ENCODE results near the gene ZNF423. TPM values are rescaled to one million over a fixed set of nuclear protein-coding genes. Genes with fewer than 3 reads are reported as not detected.

The ZNF423 gene
- total and polyA plus RNA-seq, 2 experiments from 2014 or later: 14.9 to 41.8 TPM

- TF ChIP-seq STAT1 (IDR thresholded peaks at IDR 0.05; ENCODE audit: unreplicated experiment) (no peak), CTCF (conservative IDR thresholded peaks at IDR 0.05; ENCODE audit: low read depth in 2 of 2) (peak in 1 of 2 experiments; percentile 68; a peak in 2 of 4 replicates), ETS1 (IDR thresholded peaks at IDR 0.05) (no peak), EZH2 (IDR thresholded peaks at IDR 0.05; ENCODE audit: low read depth, unreplicated experiment) (no peak)
Measured at GRCh38 chr16:49856672-49857330, 889 bp upstream of the ZNF423 start (continued).

GRCh38 chr16:49855280-49855821, 561 bp downstream of the ZNF423 start:
- Mint-ChIP-seq H3K36me3 (ENCODE audit: low read depth) (peaks cover 9% of the 10 kb centered on the region; the same call in 2 of the 3 replicates), H3K9me3 (no peaks in the 10 kb centered on the region; the same call in 2 of the 3 replicates), H3K4me1 (peaks cover 48% of the 10 kb centered on the region), H3K4me3 (peak overlapping the region; percentile 61; the same call in 2 of the 3 replicates), H3K27ac (no peak overlapping the region), H3K27me3 (ENCODE audit: insufficient read depth, low read depth, poor library complexity) (peaks cover 22% of the 10 kb centered on the region)
- Histone ChIP-seq H3K36me3 (ENCODE audit: insufficient read depth) (no peaks in the 10 kb centered on the region), H3K4me1 (ENCODE audit: insufficient read depth) (peaks cover 38% of the 10 kb centered on the region), H3K27me3 (ENCODE audit: insufficient read depth) (peaks cover 30% of the 10 kb centered on the region), H3K4me2 (peak overlapping the region; percentile 95), H2AFZ (no peak overlapping the region), H3K9me2 (ENCODE audit: insufficient read depth) (no peaks in the 10 kb centered on the region), H3K79me2 (replicated peaks; ENCODE audit: insufficient read depth) (peaks cover 45% of the 10 kb centered on the region), H3K4me3 (peak overlapping the region; percentile 90), H3K27ac (ENCODE audit: low read depth) (peak overlapping the region; percentile 93), H4K20me1 (replicated peaks; ENCODE audit: insufficient read depth) (peaks cover 20% of the 10 kb centered on the region), H3F3A (replicated peaks; ENCODE audit: low read depth) (0 out of 2 replicates have a peak, but pooled peaks cover 13% of the 10 kb centered on the region)
- peak; percentile 22 for ATAC-seq
- DNase-seq (ENCODE audit: low spot score): peak; percentile 87
- no peak for TF ChIP-seq EZH2 (IDR thresholded peaks at IDR 0.05; ENCODE audit: low read depth, unreplicated experiment)
- no peak for TF ChIP-seq NANOG (IDR thresholded peaks at IDR 0.05; ENCODE audit: borderline replicate concordance)
- TF ChIP-seq POLR2AphosphoS5 (IDR thresholded peaks at IDR 0.05; ENCODE audit: low read depth): peak; percentile 61
- no peak for TF ChIP-seq ETS1 (IDR thresholded peaks at IDR 0.05)
- no peak for TF ChIP-seq REST (IDR thresholded peaks at IDR 0.05; ENCODE audit: unreplicated experiment)
- TF ChIP-seq STAT1 (IDR thresholded peaks at IDR 0.05; ENCODE audit: unreplicated experiment): no peak
- TF ChIP-seq EZH2phosphoT487 (IDR thresholded peaks at IDR 0.05; ENCODE audit: unreplicated experiment): no peak
